Neural progenitor cell (in vitro differentiated cells): ENCODE measurements around the gene LRRC8D. TPM values are rescaled to one million over a fixed set of nuclear protein-coding genes. Genes with fewer than 3 reads are reported as not detected.

Source experiments
- DNase-seq: peaks from one replicate; pipeline ENCODE4 v3.0.0-alpha.2; 2016; ENCODE audit warnings: low spot score
- H2AFZ ChIP-seq: fragments of 200-600 bp; sonication (generic); replicated peaks from 2 replicates; pipeline ENCODE4 v1.6.1; 2016; ENCODE audit warnings: antibody characterized with exemption
- H3F3A ChIP-seq: fragments of 200-600 bp; sonication (generic); 2 replicates; pipeline ENCODE4 v1.6.1; 2016; ENCODE audit warnings: antibody characterized with exemption, low read depth
- H3K27ac ChIP-seq: fragments of 200-600 bp; sonication (generic); 2 replicates; pipeline ENCODE4 v1.5.1; 2016; ENCODE audit warnings: mild to moderate bottlenecking
- H3K27me3 ChIP-seq: fragments of 200-600 bp; sonication (generic); 2 replicates; pipeline ENCODE4 v1.6.1; 2016; ENCODE audit warnings: mild to moderate bottlenecking, moderate library complexity
- H3K36me3 ChIP-seq: fragments of 200-600 bp; sonication (generic); 2 replicates; pipeline ENCODE4 v1.5.1; 2016
- H3K4me1 ChIP-seq: fragments of 200-600 bp; sonication (generic); 2 replicates; pipeline ENCODE4 v1.6.1; 2016; ENCODE audit warnings: mixed run types
- H3K4me2 ChIP-seq: fragments of 200-600 bp; sonication (generic); 2 replicates; pipeline ENCODE4 v1.6.1; 2016
- H3K4me3 ChIP-seq: fragments of 200-600 bp; sonication (generic); 2 replicates; pipeline ENCODE4 v1.5.1; 2016
- H3K79me2 ChIP-seq: fragments of 200-600 bp; sonication (generic); 2 replicates; pipeline ENCODE4 v1.6.1; 2016; ENCODE audit warnings: low read depth
- H3K9ac ChIP-seq: fragments of 200-600 bp; sonication (generic); 2 replicates; pipeline ENCODE4 v1.6.1; 2016
- H3K9me3 ChIP-seq: fragments of 200-600 bp; sonication (generic); 2 replicates; pipeline ENCODE4 v1.5.1; 2016; ENCODE audit warnings: low read depth
- H4K20me1 ChIP-seq: fragments of 200-600 bp; sonication (generic); 2 replicates; pipeline ENCODE4 v1.6.1; 2016; ENCODE audit warnings: low read depth
- H3K27ac Mint-ChIP-seq: 3 replicates; pipeline ENCODE4 v1.8.0; 2021; ENCODE audit warnings: mixed read lengths
- H3K27me3 Mint-ChIP-seq: 2 replicates; pipeline ENCODE4 v1.8.0; 2022; ENCODE audit warnings: low read depth, mild to moderate bottlenecking, inconsistent platforms, moderate library complexity, mixed read lengths; ENCODE audit not compliant: insufficient read depth
- H3K36me3 Mint-ChIP-seq: 3 replicates; pipeline ENCODE4 v1.8.0; 2021; ENCODE audit warnings: mixed read lengths
- H3K4me1 Mint-ChIP-seq: 3 replicates; pipeline ENCODE4 v1.8.0; 2021; ENCODE audit warnings: mixed read lengths
- H3K4me3 Mint-ChIP-seq: 3 replicates; pipeline ENCODE4 v1.8.0; 2021; ENCODE audit warnings: mild to moderate bottlenecking, moderate library complexity, mixed read lengths
- H3K9me3 Mint-ChIP-seq: 3 replicates; pipeline ENCODE4 v1.8.0; 2020; ENCODE audit warnings: mixed read lengths
- EZH2 ChIP-seq: fragments of 200-600 bp; sonication (generic); IDR thresholded peaks from 2 replicates; pipeline ENCODE4 v1.6.1; 2017; ENCODE audit warnings: antibody characterized with exemption, mild to moderate bottlenecking, moderate library complexity
- EZH2phosphoT487 ChIP-seq: fragments of 200-600 bp; sonication (generic); IDR thresholded peaks from 2 replicates; pipeline ENCODE4 v1.6.1; 2017; ENCODE audit warnings: antibody characterized with exemption
- total RNA-seq: library from RNA; depleted of rRNA; stranded (reverse); fragments of >200 nt; gene quantifications from 2 replicates; pipeline ENCODE4 v1.2.3, GENCODE V29; 2015; ENCODE audit warnings: low replicate concordance
- TF ChIP-seq, protein P1 (sequence below): fragments of 200-600 bp; sonication (generic); IDR thresholded peaks from 2 replicates; pipeline ENCODE4 v1.5.1; 2017; ENCODE audit warnings: antibody characterized with exemption, mild to moderate bottlenecking

The LRRC8D gene
- total RNA-seq, 1 donor from 2014 or later, result 55.7 TPM

DNA sequence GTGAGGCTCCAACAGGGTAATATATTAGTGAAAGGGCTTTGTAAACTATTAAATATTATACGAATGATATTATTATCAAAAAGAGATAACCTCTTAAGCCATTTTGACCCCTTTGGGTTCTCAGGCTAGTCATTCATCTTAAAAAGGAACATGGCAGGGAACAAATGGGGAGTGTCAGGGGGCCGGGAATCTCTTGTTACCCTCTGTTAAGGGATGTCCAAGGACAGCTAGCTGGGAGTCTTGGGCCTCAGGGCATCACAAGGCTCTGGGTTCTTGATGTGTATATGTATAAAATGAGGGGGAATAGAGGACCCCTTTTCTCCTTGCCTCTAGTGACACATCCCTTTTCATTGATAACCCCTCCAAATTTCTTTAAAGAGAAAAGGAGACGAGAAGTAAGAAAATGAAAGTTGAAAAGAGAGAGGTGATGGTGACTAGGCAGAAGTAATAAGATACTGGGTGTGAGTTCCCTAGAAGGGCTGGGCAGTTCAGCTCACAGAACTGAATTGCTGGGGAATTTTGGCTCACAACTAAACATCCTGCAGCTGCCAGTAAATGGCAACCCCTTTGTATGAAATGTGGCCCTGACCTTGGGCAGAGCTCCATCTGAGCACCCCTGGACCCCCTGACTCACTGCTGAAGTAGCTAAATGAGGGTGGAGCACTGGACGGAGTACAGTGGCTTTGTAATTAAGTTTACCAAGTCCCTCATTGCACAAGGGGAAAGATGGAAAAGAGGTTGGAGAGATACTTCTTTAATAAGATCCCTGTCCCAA, 154.1 kb downstream of the LRRC8D start:
- Mint-ChIP-seq H3K27ac (no peak overlapping the region), H3K4me3 (no peak overlapping the region), H3K27me3 (peaks cover 3% of the 10 kb centered on the region), H3K4me1 (no peaks in the 10 kb centered on the region), H3K9me3 (no peaks in the 10 kb centered on the region), H3K36me3 (no peaks in the 10 kb centered on the region)
- Histone ChIP-seq H3K27me3 (no peaks in the 10 kb centered on the region), H3F3A (peaks cover 4% of the 10 kb centered on the region), H2AFZ (no peak overlapping the region), H3K27ac (no peak overlapping the region), H3K4me3 (no peak overlapping the region), H4K20me1 (no peaks in the 10 kb centered on the region), H3K79me2 (no peaks in the 10 kb centered on the region), H3K9ac (no peak overlapping the region), H3K4me2 (no peak overlapping the region), H3K4me1 (no peaks in the 10 kb centered on the region), H3K9me3 (no peaks in the 10 kb centered on the region), H3K36me3 (no peaks in the 10 kb centered on the region)
- TF ChIP-seq EZH2 (no peak), EZH2phosphoT487 (no peak)
- TF ChIP-seq, protein P1, sequence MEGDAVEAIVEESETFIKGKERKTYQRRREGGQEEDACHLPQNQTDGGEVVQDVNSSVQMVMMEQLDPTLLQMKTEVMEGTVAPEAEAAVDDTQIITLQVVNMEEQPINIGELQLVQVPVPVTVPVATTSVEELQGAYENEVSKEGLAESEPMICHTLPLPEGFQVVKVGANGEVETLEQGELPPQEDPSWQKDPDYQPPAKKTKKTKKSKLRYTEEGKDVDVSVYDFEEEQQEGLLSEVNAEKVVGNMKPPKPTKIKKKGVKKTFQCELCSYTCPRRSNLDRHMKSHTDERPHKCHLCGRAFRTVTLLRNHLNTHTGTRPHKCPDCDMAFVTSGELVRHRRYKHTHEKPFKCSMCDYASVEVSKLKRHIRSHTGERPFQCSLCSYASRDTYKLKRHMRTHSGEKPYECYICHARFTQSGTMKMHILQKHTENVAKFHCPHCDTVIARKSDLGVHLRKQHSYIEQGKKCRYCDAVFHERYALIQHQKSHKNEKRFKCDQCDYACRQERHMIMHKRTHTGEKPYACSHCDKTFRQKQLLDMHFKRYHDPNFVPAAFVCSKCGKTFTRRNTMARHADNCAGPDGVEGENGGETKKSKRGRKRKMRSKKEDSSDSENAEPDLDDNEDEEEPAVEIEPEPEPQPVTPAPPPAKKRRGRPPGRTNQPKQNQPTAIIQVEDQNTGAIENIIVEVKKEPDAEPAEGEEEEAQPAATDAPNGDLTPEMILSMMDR, result no peak
- DNase-seq, result no peak

DNA sequence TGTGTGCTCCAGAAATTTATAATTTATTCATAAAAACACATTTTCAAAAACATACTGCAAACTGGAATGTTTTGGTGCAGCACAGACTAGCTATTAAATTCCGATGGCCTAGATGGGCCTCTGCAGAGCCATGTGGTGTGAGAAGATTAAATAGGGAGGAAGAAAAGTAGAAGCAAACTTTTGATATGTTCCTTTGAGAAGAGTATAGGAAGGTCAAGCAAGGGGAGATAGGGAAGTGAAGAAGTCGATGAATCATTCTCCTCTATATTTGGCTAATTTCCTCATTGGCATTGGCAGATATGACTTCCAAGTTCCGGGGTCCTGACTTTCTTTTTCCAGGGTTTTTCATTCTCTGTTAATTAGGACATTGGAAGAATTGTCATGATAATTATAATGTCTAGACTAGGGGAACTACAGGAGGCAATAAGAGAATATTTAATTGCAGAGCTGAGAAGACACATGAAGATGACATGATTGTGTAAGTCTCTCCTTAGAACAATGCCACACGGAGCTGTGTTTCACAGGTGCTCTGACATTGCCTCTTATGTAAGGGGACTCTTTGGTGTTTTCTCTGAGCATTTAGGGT, 154.8 kb downstream of the LRRC8D start:
- Histone ChIP-seq H3K36me3 (no peaks in the 10 kb centered on the region), H3K4me3 (no peak overlapping the region), H3K79me2 (no peaks in the 10 kb centered on the region), H3F3A (peaks cover 4% of the 10 kb centered on the region), H2AFZ (no peak overlapping the region), H3K27me3 (no peaks in the 10 kb centered on the region), H3K9me3 (no peaks in the 10 kb centered on the region), H3K4me1 (no peaks in the 10 kb centered on the region), H3K27ac (no peak overlapping the region), H4K20me1 (no peaks in the 10 kb centered on the region), H3K9ac (no peak overlapping the region), H3K4me2 (no peak overlapping the region)
- Mint-ChIP-seq H3K4me1 (no peaks in the 10 kb centered on the region), H3K27ac (no peak overlapping the region), H3K36me3 (no peaks in the 10 kb centered on the region), H3K9me3 (no peaks in the 10 kb centered on the region), H3K4me3 (no peak overlapping the region), H3K27me3 (peaks cover 3% of the 10 kb centered on the region)
- TF ChIP-seq, protein P1, result no peak
- no peak for TF ChIP-seq EZH2
- no peak for TF ChIP-seq EZH2phosphoT487
- no peak for DNase-seq

DNA sequence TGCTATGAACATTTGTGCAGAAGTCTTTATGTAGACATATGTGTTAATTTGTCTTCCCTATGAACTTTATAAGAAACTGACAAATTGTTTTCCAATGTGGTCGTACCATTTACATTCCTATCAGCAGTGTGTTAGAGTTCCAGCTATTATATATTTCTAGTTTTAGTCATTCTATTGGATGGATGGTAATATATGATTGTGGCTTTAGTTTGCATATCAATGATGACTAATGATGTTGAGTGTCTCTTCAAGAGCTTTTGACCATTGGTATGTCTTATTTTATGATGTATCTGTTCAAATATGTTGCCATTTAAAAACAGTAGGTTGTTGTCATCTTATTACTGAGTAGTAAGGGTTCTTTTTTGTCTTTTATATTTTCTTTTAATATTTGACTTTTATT, 157.9 kb downstream of the LRRC8D start:
- Mint-ChIP-seq H3K27ac (no peak overlapping the region), H3K9me3 (peaks cover under 1% of the 10 kb centered on the region), H3K36me3 (no peaks in the 10 kb centered on the region), H3K27me3 (peaks cover 5% of the 10 kb centered on the region), H3K4me3 (no peak overlapping the region), H3K4me1 (no peaks in the 10 kb centered on the region)
- H3K4me1 ChIP-seq, result no peaks in the 10 kb centered on the region
- H3K27ac ChIP-seq, result no peak overlapping the region
- peaks cover 4% of the 10 kb centered on the region for H3F3A ChIP-seq
- no peaks in the 10 kb centered on the region for H4K20me1 ChIP-seq
- H3K36me3 ChIP-seq, result no peaks in the 10 kb centered on the region
- no peaks in the 10 kb centered on the region for H3K27me3 ChIP-seq
- H3K79me2 ChIP-seq, result no peaks in the 10 kb centered on the region
- TF ChIP-seq, protein P1, result no peak
- TF ChIP-seq EZH2, result no peak
- no peak for TF ChIP-seq EZH2phosphoT487
- no peak overlapping the region for H3K4me3 ChIP-seq
- no peaks in the 10 kb centered on the region for H3K9me3 ChIP-seq
- H3K4me2 ChIP-seq, result no peak overlapping the region
- H2AFZ ChIP-seq, result no peak overlapping the region
- H3K9ac ChIP-seq, result no peak overlapping the region
- DNase-seq, result no peak
